SK-N-SH (cell line): ENCODE measurements around the gene CRTC3.

Source experiments
- GABPA ChIP-seq: IDR thresholded peaks from 2 replicates; pipeline ENCODE4 v1.4.0; 2012; ENCODE audit warnings: low read depth, mild to moderate bottlenecking
- JUND ChIP-seq: IDR thresholded peaks from 2 replicates; pipeline ENCODE4 v1.4.0; 2012
- RAD21 ChIP-seq: IDR thresholded peaks from 2 replicates; pipeline ENCODE4 v1.6.1; 2012; ENCODE audit warnings: mild to moderate bottlenecking, low read length
- TEAD4 ChIP-seq: IDR thresholded peaks from 2 replicates; pipeline ENCODE4 v1.4.0; 2012; ENCODE audit warnings: mild to moderate bottlenecking, borderline replicate concordance; ENCODE audit not compliant: insufficient read depth
- TF ChIP-seq, protein P1 (sequence below): fragments of 200-600 bp; sonication (generic); IDR thresholded peaks from 2 replicates; pipeline ENCODE4 v1.6.1; 2017; ENCODE audit warnings: antibody characterized with exemption, mild to moderate bottlenecking, moderate library complexity

DNA sequence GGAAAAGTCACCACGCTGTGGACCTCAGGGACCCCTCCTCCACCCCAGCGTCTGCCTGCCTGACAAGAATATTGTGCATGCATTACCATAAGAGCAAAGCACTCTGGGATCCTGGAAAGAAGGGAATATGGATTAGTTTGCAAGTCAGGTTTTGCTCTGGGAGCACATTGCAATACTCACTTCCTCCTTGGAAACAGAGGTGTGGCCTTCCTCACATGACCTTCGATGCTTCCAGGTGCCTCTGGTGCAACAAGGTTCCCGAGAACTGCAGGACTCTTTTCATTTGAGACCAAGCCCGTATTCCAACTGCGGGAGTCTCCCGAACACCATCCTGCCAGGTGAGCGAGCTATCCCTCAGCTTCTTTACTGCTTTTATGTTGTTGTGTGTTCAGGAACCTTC, 111.1 kb downstream of the CRTC3 start:
- TF ChIP-seq RAD21, result no peak
- no peak for TF ChIP-seq JUND
- no peak for TF ChIP-seq TEAD4
- TF ChIP-seq GABPA, result no peak
- TF ChIP-seq, protein P1, sequence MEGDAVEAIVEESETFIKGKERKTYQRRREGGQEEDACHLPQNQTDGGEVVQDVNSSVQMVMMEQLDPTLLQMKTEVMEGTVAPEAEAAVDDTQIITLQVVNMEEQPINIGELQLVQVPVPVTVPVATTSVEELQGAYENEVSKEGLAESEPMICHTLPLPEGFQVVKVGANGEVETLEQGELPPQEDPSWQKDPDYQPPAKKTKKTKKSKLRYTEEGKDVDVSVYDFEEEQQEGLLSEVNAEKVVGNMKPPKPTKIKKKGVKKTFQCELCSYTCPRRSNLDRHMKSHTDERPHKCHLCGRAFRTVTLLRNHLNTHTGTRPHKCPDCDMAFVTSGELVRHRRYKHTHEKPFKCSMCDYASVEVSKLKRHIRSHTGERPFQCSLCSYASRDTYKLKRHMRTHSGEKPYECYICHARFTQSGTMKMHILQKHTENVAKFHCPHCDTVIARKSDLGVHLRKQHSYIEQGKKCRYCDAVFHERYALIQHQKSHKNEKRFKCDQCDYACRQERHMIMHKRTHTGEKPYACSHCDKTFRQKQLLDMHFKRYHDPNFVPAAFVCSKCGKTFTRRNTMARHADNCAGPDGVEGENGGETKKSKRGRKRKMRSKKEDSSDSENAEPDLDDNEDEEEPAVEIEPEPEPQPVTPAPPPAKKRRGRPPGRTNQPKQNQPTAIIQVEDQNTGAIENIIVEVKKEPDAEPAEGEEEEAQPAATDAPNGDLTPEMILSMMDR, result no peak
